Measurements from ENCODE around the gene TYK2. TPM values are rescaled to one million over a fixed set of nuclear protein-coding genes. Genes with fewer than 3 reads are reported as not detected.

Gene TYK2
- total and polyA plus RNA-seq, 2 of the 13 experiments (the other 11 are each of a cell fraction or from before 2014, with no cell fraction given), result 38.8 to 60.1 TPM

DNA sequence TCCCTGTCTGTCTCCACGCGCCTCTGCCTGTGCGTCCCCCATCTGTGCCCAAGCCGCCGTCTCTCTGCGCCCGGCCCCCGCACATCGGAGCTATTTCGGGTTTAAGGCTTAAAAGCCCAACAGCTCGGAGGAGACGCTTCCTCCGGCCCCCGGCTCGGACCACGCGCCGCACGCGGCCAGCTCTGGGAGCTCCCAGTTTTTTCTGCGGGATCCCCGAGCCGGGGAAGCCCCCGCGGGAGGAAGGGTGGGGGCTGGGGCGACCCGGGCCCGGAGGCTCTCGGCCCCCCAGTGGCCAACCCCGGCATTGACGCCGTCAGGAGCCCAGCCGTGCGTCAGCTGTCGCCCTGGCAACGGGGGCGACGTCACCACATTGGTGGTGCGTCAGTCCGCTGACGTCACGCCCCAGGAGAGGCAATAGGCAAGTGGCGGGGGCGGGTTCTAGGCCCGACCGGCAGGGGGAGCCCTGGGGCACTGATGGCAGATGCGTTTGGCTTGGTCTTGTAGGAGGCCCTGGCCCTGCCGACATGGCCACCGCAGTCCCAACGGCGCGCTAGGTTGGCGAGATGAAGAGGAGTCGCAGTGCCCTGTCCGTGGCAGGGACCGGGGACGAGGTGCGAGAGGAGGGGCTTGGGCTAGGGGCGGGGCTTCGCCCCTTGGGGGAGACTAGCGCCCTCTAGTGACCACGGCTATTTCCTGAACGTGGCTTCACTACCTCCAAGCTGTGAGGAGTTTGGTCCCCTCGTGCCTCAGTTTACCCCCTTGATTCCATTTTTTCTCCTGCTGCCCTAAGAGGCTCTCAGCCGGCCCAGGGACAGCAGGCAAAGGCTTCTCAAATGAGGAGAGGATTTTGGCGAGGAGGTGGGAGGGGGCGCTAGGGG lies 36.2 kb upstream of the TYK2 start (continued):
- TF ChIP-seq, protein P1, sequence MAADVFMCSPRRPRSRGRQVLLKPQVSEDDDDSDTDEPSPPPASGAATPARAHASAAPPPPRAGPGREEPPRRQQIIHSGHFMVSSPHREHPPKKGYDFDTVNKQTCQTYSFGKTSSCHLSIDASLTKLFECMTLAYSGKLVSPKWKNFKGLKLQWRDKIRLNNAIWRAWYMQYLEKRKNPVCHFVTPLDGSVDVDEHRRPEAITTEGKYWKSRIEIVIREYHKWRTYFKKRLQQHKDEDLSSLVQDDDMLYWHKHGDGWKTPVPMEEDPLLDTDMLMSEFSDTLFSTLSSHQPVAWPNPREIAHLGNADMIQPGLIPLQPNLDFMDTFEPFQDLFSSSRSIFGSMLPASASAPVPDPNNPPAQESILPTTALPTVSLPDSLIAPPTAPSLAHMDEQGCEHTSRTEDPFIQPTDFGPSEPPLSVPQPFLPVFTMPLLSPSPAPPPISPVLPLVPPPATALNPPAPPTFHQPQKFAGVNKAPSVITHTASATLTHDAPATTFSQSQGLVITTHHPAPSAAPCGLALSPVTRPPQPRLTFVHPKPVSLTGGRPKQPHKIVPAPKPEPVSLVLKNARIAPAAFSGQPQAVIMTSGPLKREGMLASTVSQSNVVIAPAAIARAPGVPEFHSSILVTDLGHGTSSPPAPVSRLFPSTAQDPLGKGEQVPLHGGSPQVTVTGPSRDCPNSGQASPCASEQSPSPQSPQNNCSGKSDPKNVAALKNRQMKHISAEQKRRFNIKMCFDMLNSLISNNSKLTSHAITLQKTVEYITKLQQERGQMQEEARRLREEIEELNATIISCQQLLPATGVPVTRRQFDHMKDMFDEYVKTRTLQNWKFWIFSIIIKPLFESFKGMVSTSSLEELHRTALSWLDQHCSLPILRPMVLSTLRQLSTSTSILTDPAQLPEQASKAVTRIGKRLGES (CRISPR knock-in tag; IDR thresholded peaks at IDR 0.05; ENCODE audit: borderline replicate concordance), result no peak
- TF ChIP-seq KDM2A (CRISPR knock-in tag; IDR thresholded peaks at IDR 0.05; ENCODE audit: borderline replicate concordance, low read depth), result peak; percentile 77
- TF ChIP-seq HOXA7 (CRISPR knock-in tag; IDR thresholded peaks at IDR 0.05), result 0 out of 2 replicates have a peak, but pooled peaks have one; percentile 43
- 0 out of 2 replicates have a peak, but pooled peaks have one; percentile 50 for TF ChIP-seq ZNF766 (CRISPR knock-in tag; IDR thresholded peaks at IDR 0.05; ENCODE audit: borderline replicate concordance)
- TF ChIP-seq, protein P2, sequence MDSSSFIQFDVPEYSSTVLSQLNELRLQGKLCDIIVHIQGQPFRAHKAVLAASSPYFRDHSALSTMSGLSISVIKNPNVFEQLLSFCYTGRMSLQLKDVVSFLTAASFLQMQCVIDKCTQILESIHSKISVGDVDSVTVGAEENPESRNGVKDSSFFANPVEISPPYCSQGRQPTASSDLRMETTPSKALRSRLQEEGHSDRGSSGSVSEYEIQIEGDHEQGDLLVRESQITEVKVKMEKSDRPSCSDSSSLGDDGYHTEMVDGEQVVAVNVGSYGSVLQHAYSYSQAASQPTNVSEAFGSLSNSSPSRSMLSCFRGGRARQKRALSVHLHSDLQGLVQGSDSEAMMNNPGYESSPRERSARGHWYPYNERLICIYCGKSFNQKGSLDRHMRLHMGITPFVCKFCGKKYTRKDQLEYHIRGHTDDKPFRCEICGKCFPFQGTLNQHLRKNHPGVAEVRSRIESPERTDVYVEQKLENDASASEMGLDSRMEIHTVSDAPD (CRISPR knock-in tag; IDR thresholded peaks at IDR 0.05), result peak; percentile 96
- TF ChIP-seq ZNF768 (CRISPR knock-in tag; IDR thresholded peaks at IDR 0.05), result peak; percentile 59; the same call in 1 of the 2 replicates
- TF ChIP-seq, protein P3, sequence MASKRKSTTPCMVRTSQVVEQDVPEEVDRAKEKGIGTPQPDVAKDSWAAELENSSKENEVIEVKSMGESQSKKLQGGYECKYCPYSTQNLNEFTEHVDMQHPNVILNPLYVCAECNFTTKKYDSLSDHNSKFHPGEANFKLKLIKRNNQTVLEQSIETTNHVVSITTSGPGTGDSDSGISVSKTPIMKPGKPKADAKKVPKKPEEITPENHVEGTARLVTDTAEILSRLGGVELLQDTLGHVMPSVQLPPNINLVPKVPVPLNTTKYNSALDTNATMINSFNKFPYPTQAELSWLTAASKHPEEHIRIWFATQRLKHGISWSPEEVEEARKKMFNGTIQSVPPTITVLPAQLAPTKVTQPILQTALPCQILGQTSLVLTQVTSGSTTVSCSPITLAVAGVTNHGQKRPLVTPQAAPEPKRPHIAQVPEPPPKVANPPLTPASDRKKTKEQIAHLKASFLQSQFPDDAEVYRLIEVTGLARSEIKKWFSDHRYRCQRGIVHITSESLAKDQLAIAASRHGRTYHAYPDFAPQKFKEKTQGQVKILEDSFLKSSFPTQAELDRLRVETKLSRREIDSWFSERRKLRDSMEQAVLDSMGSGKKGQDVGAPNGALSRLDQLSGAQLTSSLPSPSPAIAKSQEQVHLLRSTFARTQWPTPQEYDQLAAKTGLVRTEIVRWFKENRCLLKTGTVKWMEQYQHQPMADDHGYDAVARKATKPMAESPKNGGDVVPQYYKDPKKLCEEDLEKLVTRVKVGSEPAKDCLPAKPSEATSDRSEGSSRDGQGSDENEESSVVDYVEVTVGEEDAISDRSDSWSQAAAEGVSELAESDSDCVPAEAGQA (IDR thresholded peaks at IDR 0.05; ENCODE audit: low read depth), result peak; percentile 100
- TF ChIP-seq, protein P3 (CRISPR knock-in tag; IDR thresholded peaks at IDR 0.05; ENCODE audit: borderline replicate concordance), result no peak
- TF ChIP-seq ZNF317 (CRISPR knock-in tag; IDR thresholded peaks at IDR 0.05), result peak; percentile 82
- no peak for TF ChIP-seq NFE2 (CRISPR knock-in tag; IDR thresholded peaks at IDR 0.05)
- TF ChIP-seq, protein P4, sequence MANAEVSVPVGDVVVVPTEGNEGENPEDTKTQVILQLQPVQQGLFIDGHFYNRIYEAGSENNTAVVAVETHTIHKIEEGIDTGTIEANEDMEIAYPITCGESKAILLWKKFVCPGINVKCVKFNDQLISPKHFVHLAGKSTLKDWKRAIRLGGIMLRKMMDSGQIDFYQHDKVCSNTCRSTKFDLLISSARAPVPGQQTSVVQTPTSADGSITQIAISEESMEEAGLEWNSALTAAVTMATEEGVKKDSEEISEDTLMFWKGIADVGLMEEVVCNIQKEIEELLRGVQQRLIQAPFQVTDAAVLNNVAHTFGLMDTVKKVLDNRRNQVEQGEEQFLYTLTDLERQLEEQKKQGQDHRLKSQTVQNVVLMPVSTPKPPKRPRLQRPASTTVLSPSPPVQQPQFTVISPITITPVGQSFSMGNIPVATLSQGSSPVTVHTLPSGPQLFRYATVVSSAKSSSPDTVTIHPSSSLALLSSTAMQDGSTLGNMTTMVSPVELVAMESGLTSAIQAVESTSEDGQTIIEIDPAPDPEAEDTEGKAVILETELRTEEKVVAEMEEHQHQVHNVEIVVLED (CRISPR knock-in tag; IDR thresholded peaks at IDR 0.05; ENCODE audit: borderline replicate concordance), result peak; percentile 64; the same call in 1 of the 2 replicates
- no peak for TF ChIP-seq ZNF329 (CRISPR knock-in tag; IDR thresholded peaks at IDR 0.05; ENCODE audit: low read depth)
